Measurements from ENCODE around the gene IER5L. TPM values are rescaled to one million over a fixed set of nuclear protein-coding genes. Genes with fewer than 3 reads are reported as not detected.
A peak's percentile ranks its signal among the peaks of the same experiment; 100 is the strongest.
"Not testable (repeated sequence)": the region's sequence is repeated elsewhere in the genome, so short reads cannot be mapped to it uniquely, and the experiment has no call there.

IER5L gene
- total and polyA plus RNA-seq, 2 experiments from 2014 or later = 38.0 to 39.7 TPM

DNA sequence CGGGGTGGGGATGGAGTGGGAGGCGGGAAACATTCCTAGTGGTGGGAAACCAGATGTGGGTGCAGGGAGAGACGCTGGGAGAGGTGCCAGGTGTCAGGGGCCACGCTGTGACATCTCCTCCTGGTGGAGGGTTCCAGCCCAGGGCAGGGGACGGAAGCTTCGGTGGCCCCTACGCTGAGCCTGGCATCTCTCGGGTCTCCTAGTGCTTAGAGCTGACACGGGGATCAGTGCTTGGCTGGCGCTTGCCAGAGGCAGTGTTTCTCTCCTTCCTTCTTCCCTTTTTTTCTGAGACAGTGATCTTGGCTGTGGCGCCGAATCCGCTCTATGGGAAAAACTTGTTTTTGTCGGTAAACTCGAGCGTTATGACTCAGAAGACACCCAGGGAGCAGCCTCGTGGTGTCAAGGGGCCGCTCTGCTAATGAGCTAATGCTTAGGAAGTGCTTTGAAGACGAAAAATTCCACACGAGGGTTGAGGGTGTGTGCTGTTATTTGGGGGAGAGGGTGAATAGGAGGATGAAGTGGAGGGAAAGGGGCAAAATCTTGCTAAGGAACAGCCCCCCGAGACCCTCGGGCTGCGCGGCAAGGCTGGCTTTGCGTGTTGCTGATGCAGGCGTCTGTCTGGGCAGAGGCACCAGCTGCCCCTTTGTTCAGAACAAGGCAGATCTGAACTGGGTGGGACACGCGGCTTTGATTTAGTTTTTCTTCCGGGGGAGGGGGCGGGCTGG lies 20.4 kb upstream of the IER5L start:
- H3K36me3 ChIP-seq (replicated peaks; ENCODE audit: insufficient read depth, low read depth) = no peaks in the 10 kb centered on the region
- no peaks in the 10 kb centered on the region for H3K9me2 ChIP-seq (replicated peaks; ENCODE audit: insufficient read depth)
- no peak overlapping the region for H3K4me3 ChIP-seq
- peak overlapping the region; percentile 23 for H3K4me2 ChIP-seq
- no peaks in the 10 kb centered on the region for H3K9me3 ChIP-seq (ENCODE audit: low read depth)
- peak; percentile 48 for DNase-seq (ENCODE audit: low spot score)
- no peaks in the 10 kb centered on the region for H3K27me3 ChIP-seq
- no peak for TF ChIP-seq EZH2 (IDR thresholded peaks at IDR 0.05; ENCODE audit: borderline replicate concordance)
- no peak for TF ChIP-seq EZH2phosphoT487 (IDR thresholded peaks at IDR 0.05; ENCODE audit: low read depth, severe bottlenecking, unreplicated experiment)
- TF ChIP-seq CTCF (IDR thresholded peaks at IDR 0.05; ENCODE audit: poor library complexity) = no peak
- no peaks in the 10 kb centered on the region for H4K20me1 ChIP-seq (ENCODE audit: insufficient read depth, poor library complexity, severe bottlenecking)
- H2AFZ ChIP-seq = peak overlapping the region; percentile 42
- H3K79me2 ChIP-seq = no peaks in the 10 kb centered on the region
- peaks cover under 1% of the 10 kb centered on the region for H3K4me1 ChIP-seq (ENCODE audit: insufficient read depth)
- WGBS (ENCODE audit: low lambda C conversion rate, missing lambda C conversion rate) = 57% methylated on average over 23 of the region's 30 CpGs
- no peak overlapping the region for H3K27ac ChIP-seq

DNA sequence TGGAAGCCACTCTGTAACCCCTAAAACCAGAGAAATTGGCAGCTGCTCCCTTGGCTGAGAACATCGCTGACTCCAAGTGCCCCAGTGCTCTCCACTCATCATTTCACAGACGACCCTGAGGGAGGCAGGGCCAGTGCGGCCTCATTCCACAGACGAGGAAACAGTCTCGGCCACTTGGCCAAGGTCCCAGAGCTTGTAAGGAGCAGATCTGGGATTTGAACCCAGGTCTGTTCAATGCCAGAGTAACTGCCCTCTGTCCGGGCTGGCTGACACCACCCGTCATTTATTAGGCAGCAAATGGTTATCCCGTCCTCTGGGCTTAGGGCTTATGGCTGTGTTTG lies 19.9 kb upstream of the IER5L start:
- Histone ChIP-seq H3K4me3 (no peak overlapping the region), H2AFZ (peak overlapping the region; percentile 42), H3K4me2 (peak overlapping the region; percentile 23), H3K9me3 (ENCODE audit: low read depth) (no peaks in the 10 kb centered on the region), H3K4me1 (ENCODE audit: insufficient read depth) (no peaks in the 10 kb centered on the region), H3K9me2 (replicated peaks; ENCODE audit: insufficient read depth) (no peaks in the 10 kb centered on the region), H3K27me3 (no peaks in the 10 kb centered on the region), H3K27ac (no peak overlapping the region), H3K79me2 (no peaks in the 10 kb centered on the region), H4K20me1 (ENCODE audit: insufficient read depth, poor library complexity, severe bottlenecking) (no peaks in the 10 kb centered on the region), H3K36me3 (replicated peaks; ENCODE audit: insufficient read depth, low read depth) (no peaks in the 10 kb centered on the region)
- DNase-seq (ENCODE audit: low spot score) = no peak
- TF ChIP-seq EZH2 (IDR thresholded peaks at IDR 0.05; ENCODE audit: borderline replicate concordance) (no peak), CTCF (IDR thresholded peaks at IDR 0.05; ENCODE audit: poor library complexity) (no peak), EZH2phosphoT487 (IDR thresholded peaks at IDR 0.05; ENCODE audit: low read depth, severe bottlenecking, unreplicated experiment) (no peak)
- 60% methylated on average over 8 of the region's 8 CpGs for WGBS (ENCODE audit: low lambda C conversion rate, missing lambda C conversion rate)

DNA sequence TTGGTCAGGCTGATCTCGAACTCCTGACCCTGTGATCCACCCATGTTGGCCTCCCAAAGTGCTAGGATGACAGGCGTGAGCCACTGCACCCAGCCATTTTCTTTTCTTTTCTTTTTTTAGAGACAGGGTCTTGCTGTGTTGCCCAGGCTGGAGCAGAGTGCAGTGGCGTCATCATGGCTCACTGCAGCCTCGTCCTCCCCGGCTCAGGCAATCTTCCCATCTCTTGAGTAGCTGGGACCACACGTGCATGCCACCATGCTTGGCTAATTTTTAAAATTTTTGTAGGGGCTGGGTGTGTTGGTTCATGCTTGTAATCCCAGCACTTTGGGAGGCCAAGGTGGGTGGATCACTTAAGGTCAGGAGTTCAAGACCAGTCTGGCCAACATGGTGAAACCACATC lies 19.0 kb upstream of the IER5L start:
- not testable (repeated sequence) for H3K36me3 ChIP-seq (replicated peaks; ENCODE audit: insufficient read depth, low read depth); DNase-seq (ENCODE audit: low spot score); H4K20me1 ChIP-seq (ENCODE audit: insufficient read depth, poor library complexity, severe bottlenecking); H3K27ac ChIP-seq; H3K27me3 ChIP-seq; H3K4me3 ChIP-seq; H3K4me2 ChIP-seq; H3K9me2 ChIP-seq (replicated peaks; ENCODE audit: insufficient read depth); H2AFZ ChIP-seq; H3K4me1 ChIP-seq (ENCODE audit: insufficient read depth); H3K9me3 ChIP-seq (ENCODE audit: low read depth); H3K79me2 ChIP-seq
- WGBS (ENCODE audit: low lambda C conversion rate, missing lambda C conversion rate) = 97% methylated on average over 6 of the region's 6 CpGs

- Histone ChIP-seq H2AFZ (no peak overlapping the region), H3K36me3 (replicated peaks; ENCODE audit: insufficient read depth, low read depth) (no peaks in the 10 kb centered on the region), H3K9me3 (ENCODE audit: low read depth) (no peaks in the 10 kb centered on the region), H3K4me1 (ENCODE audit: insufficient read depth) (no peaks in the 10 kb centered on the region), H3K27me3 (no peaks in the 10 kb centered on the region), H4K20me1 (ENCODE audit: insufficient read depth, poor library complexity, severe bottlenecking) (no peaks in the 10 kb centered on the region), H3K4me3 (no peak overlapping the region), H3K4me2 (no peak overlapping the region), H3K9me2 (replicated peaks; ENCODE audit: insufficient read depth) (no peaks in the 10 kb centered on the region), H3K79me2 (no peaks in the 10 kb centered on the region), H3K27ac (no peak overlapping the region)
- TF ChIP-seq EZH2 (IDR thresholded peaks at IDR 0.05; ENCODE audit: borderline replicate concordance) = no peak
- no peak for DNase-seq (ENCODE audit: low spot score)
- WGBS (ENCODE audit: low lambda C conversion rate, missing lambda C conversion rate) = 90% methylated on average over 10 of the region's 10 CpGs
Measured at GRCh38 chr9:129195606-129196005, 17.5 kb upstream of the IER5L start.
